B cell (primary cell): ENCODE results near the gene PHACTR4. TPM values are rescaled to one million over a fixed set of nuclear protein-coding genes. Genes with fewer than 3 reads are reported as not detected.

Experiments
- ATAC-seq: fragments of 200-7000 bp; cut with Tn5 transposase; one replicate; pipeline ENCODE4 v1.10.0; 2021; ENCODE audit warnings: low read depth, mild to moderate bottlenecking, moderate number of reproducible peaks, moderate library complexity
- CTCF ChIA-PET: fragments of 350-600 bp; sonication (Branson Sonifier 250); formaldehyde crosslinking; loops from one replicate; lab custom pipeline; 2021; ENCODE audit warnings: antibody characterized with exemption, inconsistent platforms; lab: Charles Lee
- POLR2A ChIA-PET: fragments of 350-600 bp; sonication (Branson Sonifier 250); formaldehyde crosslinking; loops from one replicate; lab custom pipeline; 2021; ENCODE audit warnings: antibody characterized with exemption; lab: Charles Lee
- DNase-seq: peaks from one replicate; pipeline ENCODE4 v3.0.0; 2013
- H2AFZ ChIP-seq: 2 replicates; pipeline ENCODE4 v1.6.1; 2012; ENCODE audit warnings: mild to moderate bottlenecking, low read depth, low read length; ENCODE audit not compliant: insufficient read depth, poor library complexity, severe bottlenecking
- H3K27ac ChIP-seq, 2 donors: 1 replicate in 1 of 2; 2 replicates in 1 of 2; pipeline ENCODE4 v1.5.1; 2012 to 2013; ENCODE audit warnings: low read length in 2 of 2, mild to moderate bottlenecking in 2 of 2, moderate library complexity in 1 of 2
- H3K27me3 ChIP-seq, 4 experiments: fragments of 200-600 bp in 1 of 4; sonication (generic) in 1 of 4; replicated peaks in 1 of 4; 1 replicate in 2 of 4; 2 replicates in 2 of 4; pipeline versions ENCODE4 v1.6.1 to v1.7.0; 2013 to 2016; ENCODE audit warnings: low read length in 3 of 4, mild to moderate bottlenecking in 2 of 4, mixed read lengths in 1 of 4, moderate library complexity in 1 of 4; ENCODE audit not compliant: insufficient read depth in 4 of 4, control insufficient read depth in 3 of 4; ENCODE audit errors: control extremely low read depth in 1 of 4
- H3K36me3 ChIP-seq, 2 experiments: replicated peaks in 1 of 2; 1 replicate in 1 of 2; 2 replicates in 1 of 2; pipeline versions ENCODE4 v1.6.1 to v1.7.1; 2013; ENCODE audit warnings: low read length in 1 of 2; ENCODE audit not compliant: insufficient read depth in 2 of 2, control insufficient read depth in 1 of 2; ENCODE audit errors: control extremely low read depth in 1 of 2, extremely low read depth in 1 of 2
- H3K4me1 ChIP-seq, 2 donors: fragments of 200-600 bp in 1 of 2; sonication (generic) in 1 of 2; 1 replicate in 1 of 2; 2 replicates in 1 of 2; pipeline versions ENCODE4 v1.5.1 to v1.6.1; 2013 to 2017; ENCODE audit warnings: low read length in 2 of 2; ENCODE audit not compliant: control insufficient read depth in 2 of 2, insufficient read depth in 2 of 2
- H3K4me2 ChIP-seq: replicated peaks from 2 replicates; pipeline ENCODE3; 2012; ENCODE audit warnings: mild to moderate bottlenecking, low read depth, low read length; ENCODE audit not compliant: poor library complexity, severe bottlenecking
- H3K4me3 ChIP-seq, 5 experiments: fragments of 200-600 bp in 1 of 5; sonication (generic) in 1 of 5; 1 replicate in 3 of 5; 2 replicates in 2 of 5; pipeline versions ENCODE4 v1.5.1 to v1.7.0; 2011 to 2016; ENCODE audit warnings: low read length in 4 of 5, mild to moderate bottlenecking in 4 of 5, low read depth in 2 of 5, control low read depth in 1 of 5, moderate library complexity in 1 of 5; ENCODE audit not compliant: insufficient read depth in 1 of 5; ENCODE audit errors: control extremely low read depth in 1 of 5, extremely low read depth in 1 of 5
- H3K79me2 ChIP-seq: fragments of 200-600 bp; sonication (generic); one replicate; pipeline ENCODE4 v1.6.0; 2016; ENCODE audit warnings: low read length; ENCODE audit not compliant: control insufficient read depth, insufficient read depth
- H3K9ac ChIP-seq: fragments of 200-600 bp; sonication (generic); 2 replicates; pipeline ENCODE4 v1.6.1; 2017; ENCODE audit warnings: mild to moderate bottlenecking, low read length, moderate library complexity
- H3K9me3 ChIP-seq, 3 donors: one replicate each; pipeline versions ENCODE4 v1.6.1 to v1.7.1; 2013; ENCODE audit warnings: low read length in 2 of 3; ENCODE audit not compliant: control insufficient read depth in 2 of 3, insufficient read depth in 1 of 3; ENCODE audit errors: control extremely low read depth in 1 of 3
- H4K20me1 ChIP-seq: 2 replicates; pipeline ENCODE4 v1.6.0; 2012; ENCODE audit warnings: mild to moderate bottlenecking, low read length; ENCODE audit not compliant: insufficient read depth, control insufficient read depth, poor library complexity, severe bottlenecking
- H3K27ac Mint-ChIP-seq: one replicate; pipeline ENCODE4 v1.8.0; 2021; ENCODE audit warnings: mixed read lengths
- H3K27me3 Mint-ChIP-seq: one replicate; pipeline ENCODE4 v1.8.0; 2021; ENCODE audit warnings: mixed read lengths
- H3K4me1 Mint-ChIP-seq: one replicate; pipeline ENCODE4 v1.8.0; 2021; ENCODE audit warnings: mixed read lengths
- H3K4me3 Mint-ChIP-seq: one replicate; pipeline ENCODE4 v1.8.0; 2021; ENCODE audit warnings: mixed read lengths
- H3K9me3 Mint-ChIP-seq: one replicate; pipeline ENCODE4 v1.8.0; 2022; ENCODE audit warnings: mixed read lengths; ENCODE audit not compliant: insufficient read depth
- CTCF ChIP-seq: fragments of 200-600 bp; IDR thresholded peaks from one replicate; pipeline ENCODE4 v1.8.0; 2022; ENCODE audit warnings: antibody characterized with exemption, mild to moderate bottlenecking
- EZH2 ChIP-seq: IDR thresholded peaks from 2 replicates; pipeline ENCODE4 v1.6.1; 2012; ENCODE audit warnings: borderline replicate concordance, low read depth, mild to moderate bottlenecking, moderate library complexity, low read length; ENCODE audit not compliant: insufficient read depth, poor library complexity, severe bottlenecking
- WGBS: methylation state at CpG from one replicate; pipeline ENCODE4 v1.1.5; 2013; ENCODE audit warnings: missing lambda C conversion rate; ENCODE audit not compliant: insufficient coverage; 5-methylcytosine and 5-hydroxymethylcytosine counted together
- intact Hi-C: fragments of 100-400 bp; cut with micrococcal nuclease; formaldehyde crosslinking; loops from one replicate; pipeline ENCODE4 v1.10.0; 2022
- polyA plus RNA-seq: library from polyadenylated mRNA; depleted of rRNA; stranded (reverse); fragments of >200 nt; gene quantifications from 2 replicates; pipeline ENCODE4 v1.2.3, GENCODE V29; 2012
- total RNA-seq, 2 donors: library from RNA; stranded (reverse); fragments of 120-200 nt in 1 of 2; gene quantifications; 1 replicate in 1 of 2; 2 replicates in 1 of 2; pipeline versions ENCODE4 v1.2.3 to v1.2.4, GENCODE V29; 2013 to 2022

The PHACTR4 gene
- total and polyA plus RNA-seq, 2 donors (not counting 1 experiment from before 2014, with no cell fraction given) = 9.8 to 41.6 TPM

GRCh38 chr1:28421744-28422143, 52.2 kb downstream of the PHACTR4 start:
- no peak overlapping the region for H3K4me2 ChIP-seq
- no peaks in the 10 kb centered on the region for H3K9me3 ChIP-seq
- no peak overlapping the region for H3K4me3 ChIP-seq
- no CpG with 5 or more reads among the region's 1 CpG for WGBS
- no peak for DNase-seq
- H3K9ac ChIP-seq = no peak overlapping the region
- H4K20me1 ChIP-seq = peaks cover 5% of the 10 kb centered on the region
- no peak overlapping the region for H3K27ac ChIP-seq
- H3K36me3 ChIP-seq = no peaks in the 10 kb centered on the region
- H3K4me1 ChIP-seq = peaks cover 3 to 8% of the 10 kb centered on the region in 2 donors
- ChIA-PET CTCF (no interaction called here), POLR2A (no interaction called here)
- no peaks in the 10 kb centered on the region for H3K27me3 ChIP-seq
- intact Hi-C loops = no loop called here
- Mint-ChIP-seq H3K27ac (no peak overlapping the region), H3K4me3 (no peak overlapping the region), H3K9me3 (no peaks in the 10 kb centered on the region), H3K27me3 (no peaks in the 10 kb centered on the region), H3K4me1 (peaks cover 11% of the 10 kb centered on the region)
- ATAC-seq = no peak
- TF ChIP-seq CTCF = no peak
- TF ChIP-seq EZH2 = no peak
- H3K79me2 ChIP-seq = peaks cover 27% of the 10 kb centered on the region
- H2AFZ ChIP-seq = no peak overlapping the region

GRCh38 chr1:28426831-28427230, 57.3 kb downstream of the PHACTR4 start:
- H3K4me1 ChIP-seq = peaks cover 3 to 9% of the 10 kb centered on the region in 2 donors
- no peaks in the 10 kb centered on the region for H3K9me3 Mint-ChIP-seq
- H3K4me3 ChIP-seq = no peak overlapping the region
- TF ChIP-seq CTCF (no peak), EZH2 (no peak)
- no peak overlapping the region for H3K9ac ChIP-seq
- no peaks in the 10 kb centered on the region for H4K20me1 ChIP-seq
- H3K9me3 ChIP-seq = no peaks in the 10 kb centered on the region
- no peaks in the 10 kb centered on the region for H3K27me3 ChIP-seq
- H2AFZ ChIP-seq = no peak overlapping the region
- ATAC-seq (no peak), DNase-seq (no peak)
- ChIA-PET CTCF (interaction anchor here (2.2 kb wide), 1 partner anchor 62 kb away, joined by 5 read pairs; no protein-coding TSS in a partner anchor), POLR2A (no interaction called here)
- H3K79me2 ChIP-seq = peaks cover 13% of the 10 kb centered on the region
- H3K4me1 Mint-ChIP-seq = peaks cover 10% of the 10 kb centered on the region
- H3K27ac Mint-ChIP-seq = no peak overlapping the region
- no CpG with 5 or more reads among the region's 1 CpG for WGBS
- no peak overlapping the region for H3K4me3 Mint-ChIP-seq
- H3K27ac ChIP-seq = no peak overlapping the region
- H3K36me3 ChIP-seq = no peaks in the 10 kb centered on the region
- intact Hi-C loops = no loop called here
- no peak overlapping the region for H3K4me2 ChIP-seq
- H3K27me3 Mint-ChIP-seq = no peaks in the 10 kb centered on the region
